Central memory CD8-positive, alpha-beta T cell (primary cell): Measurements from ENCODE around the gene COL15A1.
A peak's percentile ranks its signal among the peaks of the same experiment; 100 is the strongest.

Source experiments
- ATAC-seq: fragments of 150-1000 bp; cut with Tn5 transposase; replicated peaks from 2 replicates; pipeline ENCODE4 v1.10.0; 2022; ENCODE audit warnings: mild to moderate bottlenecking, moderate FRiP score, moderate number of reproducible peaks; ENCODE audit not compliant: poor library complexity, severe bottlenecking; ENCODE audit errors: extremely low read depth
- DNase-seq, 2 donors: peaks; one replicate each; pipeline ENCODE4 v3.0.0; 2021; ENCODE audit warnings: low spot score in 2 of 2
- H3K27ac Mint-ChIP-seq: one replicate; pipeline ENCODE4 v1.8.0; 2022; ENCODE audit warnings: low read depth, mild to moderate bottlenecking, moderate library complexity, mixed read lengths
- H3K27me3 Mint-ChIP-seq: one replicate; pipeline ENCODE4 v1.8.0; 2022; ENCODE audit warnings: mixed read lengths
- H3K36me3 Mint-ChIP-seq: one replicate; pipeline ENCODE4 v1.8.0; 2022; ENCODE audit warnings: mild to moderate bottlenecking, moderate library complexity, mixed read lengths; ENCODE audit not compliant: insufficient read depth
- H3K4me1 Mint-ChIP-seq: one replicate; pipeline ENCODE4 v1.8.0; 2022; ENCODE audit warnings: mixed read lengths
- H3K4me3 Mint-ChIP-seq: one replicate; pipeline ENCODE4 v1.8.0; 2022; ENCODE audit warnings: mild to moderate bottlenecking, moderate library complexity, mixed read lengths
- H3K9me3 Mint-ChIP-seq: one replicate; pipeline ENCODE4 v1.8.0; 2022; ENCODE audit warnings: mixed read lengths

The COL15A1 gene

GRCh38 chr9:99108131-99108530, 164.4 kb downstream of the COL15A1 start:
- H3K36me3 Mint-ChIP-seq, result peaks cover 13% of the 10 kb centered on the region
- H3K27ac Mint-ChIP-seq, result peak overlapping the region; percentile 38
- H3K4me3 Mint-ChIP-seq, result peak overlapping the region; percentile 78
- ATAC-seq, result no peak
- peaks cover 84% of the 10 kb centered on the region for H3K4me1 Mint-ChIP-seq
- no peak for DNase-seq
- H3K27me3 Mint-ChIP-seq, result no peaks in the 10 kb centered on the region
- no peaks in the 10 kb centered on the region for H3K9me3 Mint-ChIP-seq

- Mint-ChIP-seq H3K36me3 (peaks cover 9% of the 10 kb centered on the region), H3K4me1 (peaks cover 83% of the 10 kb centered on the region), H3K27me3 (no peaks in the 10 kb centered on the region), H3K27ac (peak overlapping the region; percentile 38), H3K4me3 (peak overlapping the region; percentile 78), H3K9me3 (no peaks in the 10 kb centered on the region)
- no peak for ATAC-seq
- DNase-seq, result no peak
Measured at GRCh38 chr9:99109522-99109921, 165.8 kb downstream of the COL15A1 start.

- ATAC-seq, result peak; percentile 94
- Mint-ChIP-seq H3K4me1 (peaks cover 83% of the 10 kb centered on the region), H3K27ac (peak overlapping the region; percentile 79), H3K27me3 (no peaks in the 10 kb centered on the region), H3K36me3 (peaks cover 8% of the 10 kb centered on the region), H3K4me3 (peak overlapping the region; percentile 69), H3K9me3 (no peaks in the 10 kb centered on the region)
- peak in 1 of 2 donors; percentile 49 for DNase-seq
Measured at GRCh38 chr9:99112750-99113413, 169.2 kb downstream of the COL15A1 start.

GRCh38 chr9:99113414-99114048, 169.8 kb downstream of the COL15A1 start:
- peak overlapping the region; percentile 79 for H3K27ac Mint-ChIP-seq
- ATAC-seq (no peak), DNase-seq (no peak)
- H3K27me3 Mint-ChIP-seq, result no peaks in the 10 kb centered on the region
- peaks cover 77% of the 10 kb centered on the region for H3K4me1 Mint-ChIP-seq
- peak overlapping the region; percentile 69 for H3K4me3 Mint-ChIP-seq
- no peaks in the 10 kb centered on the region for H3K9me3 Mint-ChIP-seq
- H3K36me3 Mint-ChIP-seq, result peaks cover 8% of the 10 kb centered on the region

GRCh38 chr9:99114049-99114440, 170.3 kb downstream of the COL15A1 start:
- Mint-ChIP-seq H3K4me1 (peaks cover 77% of the 10 kb centered on the region), H3K9me3 (no peaks in the 10 kb centered on the region), H3K4me3 (no peak overlapping the region), H3K36me3 (peaks cover 10% of the 10 kb centered on the region), H3K27me3 (no peaks in the 10 kb centered on the region), H3K27ac (peak overlapping the region; percentile 26)
- DNase-seq (no peak), ATAC-seq (no peak)

GRCh38 chr9:99114846-99115500, 171.3 kb downstream of the COL15A1 start:
- peaks cover 11% of the 10 kb centered on the region for H3K36me3 Mint-ChIP-seq
- no peak overlapping the region for H3K27ac Mint-ChIP-seq
- DNase-seq, result no peak
- ATAC-seq, result no peak
- peak overlapping the region; percentile 3 for H3K4me3 Mint-ChIP-seq
- peaks cover 76% of the 10 kb centered on the region for H3K4me1 Mint-ChIP-seq
- H3K9me3 Mint-ChIP-seq, result no peaks in the 10 kb centered on the region
- no peaks in the 10 kb centered on the region for H3K27me3 Mint-ChIP-seq

- Mint-ChIP-seq H3K36me3 (peaks cover 11% of the 10 kb centered on the region), H3K9me3 (no peaks in the 10 kb centered on the region), H3K27ac (peak overlapping the region; percentile 19), H3K27me3 (no peaks in the 10 kb centered on the region), H3K4me3 (no peak overlapping the region), H3K4me1 (peaks cover 77% of the 10 kb centered on the region)
- no peak for DNase-seq
- ATAC-seq, result no peak
Measured at GRCh38 chr9:99116003-99116411, 172.3 kb downstream of the COL15A1 start.

GRCh38 chr9:99118782-99119466, 175.2 kb downstream of the COL15A1 start:
- Mint-ChIP-seq H3K9me3 (no peaks in the 10 kb centered on the region), H3K27ac (peak overlapping the region; percentile 55), H3K27me3 (no peaks in the 10 kb centered on the region), H3K4me1 (peaks cover 71% of the 10 kb centered on the region), H3K36me3 (peaks cover 5% of the 10 kb centered on the region), H3K4me3 (peak overlapping the region; percentile 70)
- peak in 1 of 2 donors; percentile 35 for DNase-seq
- peak; percentile 98 for ATAC-seq

GRCh38 chr9:99119976-99120655, 176.4 kb downstream of the COL15A1 start:
- Mint-ChIP-seq H3K27me3 (no peaks in the 10 kb centered on the region), H3K27ac (peak overlapping the region; percentile 55), H3K9me3 (no peaks in the 10 kb centered on the region), H3K4me1 (peaks cover 69% of the 10 kb centered on the region), H3K36me3 (peaks cover 5% of the 10 kb centered on the region), H3K4me3 (peak overlapping the region; percentile 70)
- no peak for DNase-seq
- no peak for ATAC-seq
